Thyroid gland (tissue), 4 donors: ENCODE data around the gene MOB3A.

Experiments
- CTCF ChIP-seq, 6 experiments: fragments of 200-600 bp in 3 of 6; fragments of 450-650 bp in 3 of 6; sonication (generic) in 3 of 6; IDR thresholded peaks; one replicate each; pipeline ENCODE4 v1.5.1; 2016 to 2019; ENCODE audit warnings: antibody characterized with exemption in 6 of 6, mild to moderate bottlenecking in 2 of 6, inconsistent platforms in 1 of 6, moderate library complexity in 1 of 6
- POLR2A ChIP-seq, 2 donors: fragments of 450-650 bp; IDR thresholded peaks; one replicate each; pipeline ENCODE4 v1.6.1; 2017; ENCODE audit warnings: antibody characterized with exemption in 2 of 2, mild to moderate bottlenecking in 2 of 2, moderate library complexity in 1 of 2

DNA sequence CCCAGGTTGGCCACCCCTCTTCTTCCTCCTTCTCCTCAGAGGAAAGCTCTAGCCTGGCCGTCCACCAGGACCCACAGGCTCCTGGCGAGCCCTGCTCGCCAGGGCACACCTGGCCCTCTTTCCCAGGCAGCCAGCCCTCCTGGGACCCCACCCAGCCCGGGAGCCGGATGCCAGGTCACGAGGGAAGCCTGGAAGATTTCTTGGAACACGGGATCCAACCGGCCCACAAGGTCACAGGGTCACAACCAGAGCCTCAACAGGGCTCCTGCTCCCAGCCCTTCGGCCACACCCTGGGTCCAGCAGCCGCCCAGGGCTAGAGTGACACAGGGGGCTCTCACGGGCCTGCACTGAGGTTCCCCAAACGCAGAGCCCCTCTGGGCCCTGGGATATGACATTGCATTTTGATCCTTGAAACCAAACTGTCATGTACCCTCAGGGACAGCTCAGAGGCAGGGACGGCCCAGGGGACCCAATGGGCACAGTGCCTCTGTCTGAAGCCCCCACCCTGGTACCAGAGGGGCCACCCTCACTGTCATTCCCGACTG is 50.6 kb downstream of the MOB3A start:
- TF ChIP-seq CTCF (IDR thresholded peaks at IDR 0.05) (no peak), POLR2A (IDR thresholded peaks at IDR 0.05) (no peak)
